ENCODE data around the gene TRIM56.
A peak's percentile ranks its signal among the peaks of the same experiment; 100 is the strongest.

TRIM56 gene

GRCh38 chr7:101133621-101134398, 48.5 kb downstream of the TRIM56 start:
- no peak for DNase-seq (ENCODE audit: low read depth)

DNA sequence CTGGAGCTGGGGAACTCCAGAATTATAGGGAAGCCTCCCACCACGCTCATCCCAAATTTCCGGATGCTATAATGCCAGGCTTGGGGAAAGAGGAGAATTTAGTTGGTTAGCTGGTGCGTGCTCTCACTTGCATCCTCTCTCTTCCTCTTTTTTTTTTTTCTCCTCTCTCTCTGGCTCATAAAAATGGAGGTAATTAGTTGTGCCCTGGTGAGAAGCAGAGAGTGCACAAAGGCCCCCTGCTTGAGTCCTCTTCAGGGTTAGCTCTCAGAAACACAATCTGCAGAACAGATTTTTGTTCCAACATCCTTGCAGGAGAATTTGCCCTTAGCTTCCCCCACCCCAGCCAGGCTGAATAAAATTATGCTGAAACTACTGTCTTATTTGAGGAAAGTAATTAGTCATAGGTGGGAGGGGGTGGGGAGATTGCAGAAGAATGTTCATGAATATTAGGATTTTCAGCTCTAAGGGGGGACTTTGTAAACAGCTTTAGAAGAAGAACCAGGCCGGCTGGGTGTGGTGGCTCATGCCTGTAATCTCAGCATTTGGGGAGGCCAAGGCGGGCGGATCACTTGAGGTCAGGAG, 49.2 kb downstream of the TRIM56 start:
- DNase-seq (ENCODE audit: low read depth): no peak

DNA sequence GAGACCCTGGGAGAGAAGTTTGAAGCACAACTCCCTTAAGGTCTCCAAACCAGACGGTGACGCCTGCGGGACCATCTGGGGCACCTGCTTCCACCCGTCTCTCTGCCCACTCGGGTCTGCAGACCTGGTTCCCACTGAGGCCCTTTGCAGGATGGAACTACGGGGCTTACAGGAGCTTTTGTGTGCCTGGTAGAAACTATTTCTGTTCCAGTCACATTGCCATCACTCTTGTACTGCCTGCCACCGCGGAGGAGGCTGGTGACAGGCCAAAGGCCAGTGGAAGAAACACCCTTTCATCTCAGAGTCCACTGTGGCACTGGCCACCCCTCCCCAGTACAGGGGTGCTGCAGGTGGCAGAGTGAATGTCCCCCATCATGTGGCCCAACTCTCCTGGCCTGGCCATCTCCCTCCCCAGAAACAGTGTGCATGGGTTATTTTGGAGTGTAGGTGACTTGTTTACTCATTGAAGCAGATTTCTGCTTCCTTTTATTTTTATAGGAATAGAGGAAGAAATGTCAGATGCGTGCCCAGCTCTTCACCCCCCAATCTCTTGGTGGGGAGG, 52.5 kb downstream of the TRIM56 start:
- no peak for DNase-seq (ENCODE audit: low read depth)

DNA sequence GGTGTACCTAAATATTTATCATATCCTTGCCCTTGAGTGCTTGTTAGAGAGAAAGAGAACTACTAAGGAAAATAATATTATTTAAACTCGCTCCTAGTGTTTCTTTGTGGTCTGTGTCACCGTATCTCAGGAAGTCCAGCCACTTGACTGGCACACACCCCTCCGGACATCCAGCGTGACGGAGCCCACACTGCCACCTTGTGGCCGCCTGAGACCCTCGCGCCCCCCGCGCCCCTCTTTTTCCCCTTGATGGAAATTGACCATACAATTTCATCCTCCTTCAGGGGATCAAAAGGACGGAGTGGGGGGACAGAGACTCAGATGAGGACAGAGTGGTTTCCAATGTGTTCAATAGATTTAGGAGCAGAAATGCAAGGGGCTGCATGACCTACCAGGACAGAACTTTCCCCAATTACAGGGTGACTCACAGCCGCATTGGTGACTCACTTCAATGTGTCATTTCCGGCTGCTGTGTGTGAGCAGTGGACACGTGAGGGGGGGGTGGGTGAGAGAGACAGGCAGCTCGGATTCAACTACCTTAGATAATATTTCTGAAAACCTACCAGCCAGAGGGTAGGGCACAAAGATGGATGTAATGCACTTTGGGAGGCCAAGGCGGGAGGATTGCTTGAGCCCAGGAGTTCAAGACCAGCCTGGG, 53.1 kb downstream of the TRIM56 start:
- peak; percentile 95 for DNase-seq (ENCODE audit: low read depth)

GRCh38 chr7:101140339-101140699, 55.0 kb downstream of the TRIM56 start:
- DNase-seq (ENCODE audit: low read depth): no peak

DNA sequence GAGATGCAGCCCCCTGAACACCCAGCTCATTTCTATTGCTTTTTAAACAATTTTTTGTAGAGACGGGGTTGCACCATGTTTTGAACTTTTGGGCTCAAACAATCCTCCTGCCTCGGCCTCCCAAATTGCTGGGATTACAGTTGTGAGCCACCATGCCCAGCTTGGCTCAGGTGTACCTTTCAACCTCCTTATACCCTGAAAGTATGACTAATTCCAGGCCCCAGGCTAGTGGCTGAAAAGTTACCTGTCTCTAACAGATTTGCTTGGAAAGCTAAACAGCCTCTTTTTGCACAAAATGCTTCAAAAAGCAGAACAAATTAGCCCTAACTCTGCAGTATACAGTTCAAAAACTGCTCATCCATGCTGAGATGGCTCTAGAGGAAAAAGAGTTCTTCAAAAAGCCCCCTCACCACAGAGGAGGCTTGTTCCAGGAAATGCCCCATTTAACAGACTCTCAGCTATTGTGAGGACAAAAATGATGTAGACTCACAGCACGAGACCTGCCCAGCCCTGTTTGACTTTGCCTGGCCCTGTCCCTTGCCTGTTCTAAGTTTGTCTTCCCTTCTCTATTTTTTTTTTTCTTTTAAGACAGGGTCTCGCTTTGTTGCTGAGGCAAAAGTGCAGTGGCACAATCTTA, 55.6 kb downstream of the TRIM56 start:
- no peak for DNase-seq (ENCODE audit: low read depth)
